Sigmoid colon (tissue), 4 donors: ENCODE results near the gene SPPL3.

Experiments
- EP300 ChIP-seq, 4 donors: sonication (generic); formaldehyde crosslinking; IDR thresholded peaks; one replicate each; pipeline ENCODE4 v1.6.1; 2017; ENCODE audit warnings: antibody characterized with exemption in 4 of 4
- POLR2A ChIP-seq, 2 donors: fragments of 450-650 bp; IDR thresholded peaks; one replicate each; pipeline ENCODE4 v1.6.1; 2016; ENCODE audit warnings: antibody characterized with exemption in 2 of 2, mild to moderate bottlenecking in 2 of 2, moderate library complexity in 2 of 2
- POLR2AphosphoS5 ChIP-seq, 4 donors: sonication (generic); formaldehyde crosslinking; IDR thresholded peaks; one replicate each; pipeline ENCODE4 v1.6.1; 2017; ENCODE audit warnings: antibody characterized with exemption in 4 of 4
- TF ChIP-seq, protein P1 (sequence below), 4 experiments: fragments of 450-650 bp in 3 of 4; fragments of 200-600 bp in 1 of 4; IDR thresholded peaks; one replicate each; pipeline ENCODE4 v1.5.1; 2016 to 2019; ENCODE audit warnings: antibody characterized with exemption in 4 of 4, mild to moderate bottlenecking in 3 of 4, moderate library complexity in 2 of 4

DNA sequence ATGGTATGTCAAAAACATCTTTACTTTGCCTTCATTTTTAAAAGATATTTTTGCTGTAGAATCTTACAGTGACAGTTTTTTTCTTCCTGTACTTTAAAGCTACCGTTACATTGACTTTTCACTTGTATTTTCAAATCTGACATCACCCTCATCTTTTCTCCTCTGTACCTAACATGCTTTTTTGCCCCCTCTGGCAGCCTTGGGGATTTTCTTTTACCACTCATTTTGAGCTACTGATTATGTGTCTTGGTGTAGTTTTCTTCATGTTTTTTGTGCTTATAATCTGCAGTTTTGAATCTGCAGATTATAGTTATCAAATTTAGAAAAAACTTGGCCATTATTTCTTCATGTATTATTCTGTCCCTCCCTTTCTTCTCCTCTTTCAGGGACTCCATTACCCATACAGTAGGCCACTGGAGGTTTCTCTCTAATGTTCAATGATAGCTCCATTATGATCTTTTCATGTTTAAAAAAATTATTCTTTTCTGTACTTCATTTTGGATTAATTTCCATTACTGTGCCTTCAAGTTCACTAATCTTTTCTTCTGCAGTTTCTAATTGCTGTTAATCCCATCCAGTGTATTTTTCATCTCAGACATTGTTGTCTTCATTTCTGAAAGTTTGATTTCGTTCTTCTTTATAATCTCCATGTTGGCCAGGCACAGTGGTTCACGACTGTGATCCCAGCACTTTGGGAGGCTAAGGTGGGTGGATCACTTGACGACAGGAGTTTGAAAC lies 108.5 kb downstream of the SPPL3 start:
- TF ChIP-seq POLR2AphosphoS5 (IDR thresholded peaks at IDR 0.05), result no peak
- TF ChIP-seq, protein P1, sequence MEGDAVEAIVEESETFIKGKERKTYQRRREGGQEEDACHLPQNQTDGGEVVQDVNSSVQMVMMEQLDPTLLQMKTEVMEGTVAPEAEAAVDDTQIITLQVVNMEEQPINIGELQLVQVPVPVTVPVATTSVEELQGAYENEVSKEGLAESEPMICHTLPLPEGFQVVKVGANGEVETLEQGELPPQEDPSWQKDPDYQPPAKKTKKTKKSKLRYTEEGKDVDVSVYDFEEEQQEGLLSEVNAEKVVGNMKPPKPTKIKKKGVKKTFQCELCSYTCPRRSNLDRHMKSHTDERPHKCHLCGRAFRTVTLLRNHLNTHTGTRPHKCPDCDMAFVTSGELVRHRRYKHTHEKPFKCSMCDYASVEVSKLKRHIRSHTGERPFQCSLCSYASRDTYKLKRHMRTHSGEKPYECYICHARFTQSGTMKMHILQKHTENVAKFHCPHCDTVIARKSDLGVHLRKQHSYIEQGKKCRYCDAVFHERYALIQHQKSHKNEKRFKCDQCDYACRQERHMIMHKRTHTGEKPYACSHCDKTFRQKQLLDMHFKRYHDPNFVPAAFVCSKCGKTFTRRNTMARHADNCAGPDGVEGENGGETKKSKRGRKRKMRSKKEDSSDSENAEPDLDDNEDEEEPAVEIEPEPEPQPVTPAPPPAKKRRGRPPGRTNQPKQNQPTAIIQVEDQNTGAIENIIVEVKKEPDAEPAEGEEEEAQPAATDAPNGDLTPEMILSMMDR (IDR thresholded peaks at IDR 0.05), result no peak
- no peak for TF ChIP-seq POLR2A (IDR thresholded peaks at IDR 0.05)
- TF ChIP-seq EP300 (IDR thresholded peaks at IDR 0.05), result no peak
